HEK293 (cell line): Measurements from ENCODE around the gene CPM.

Experiments
- GLIS2 ChIP-seq: fragments of 450-650 bp; formaldehyde crosslinking; IDR thresholded peaks from 2 replicates; pipeline ENCODE4 v1.5.1; 2016; ENCODE audit warnings: missing biosample characterization, missing genetic modification characterization
- HOXC10 ChIP-seq: sonication (generic); formaldehyde crosslinking; IDR thresholded peaks from 2 replicates; pipeline ENCODE4 v1.8.1; 2023; ENCODE audit warnings: mild to moderate bottlenecking, missing genetic modification reagents
- MZF1 ChIP-seq: fragments of 450-650 bp; formaldehyde crosslinking; IDR thresholded peaks from 2 replicates; pipeline ENCODE4 v1.5.1; 2017; ENCODE audit warnings: missing biosample characterization, missing genetic modification characterization, borderline replicate concordance
- OSR2 ChIP-seq: fragments of 450-650 bp; formaldehyde crosslinking; IDR thresholded peaks from 2 replicates; pipeline ENCODE4 v1.5.1; 2016; ENCODE audit warnings: missing biosample characterization, missing genetic modification characterization
- SETDB1 ChIP-seq: IDR thresholded peaks from one replicate; pipeline ENCODE4 v1.6.1; 2017; ENCODE audit warnings: mild to moderate bottlenecking, low read length, moderate library complexity, mixed read lengths; ENCODE audit not compliant: insufficient read length
- ZBTB26 ChIP-seq: fragments of 450-650 bp; formaldehyde crosslinking; optimal IDR thresholded peaks from 2 replicates; pipeline ENCODE3; 2016; ENCODE audit warnings: missing biosample characterization, mild to moderate bottlenecking, missing genetic modification characterization
- ZFP37 ChIP-seq: fragments of 450-650 bp; formaldehyde crosslinking; IDR thresholded peaks from 2 replicates; pipeline ENCODE4 v1.5.1; 2016; ENCODE audit warnings: missing biosample characterization, missing genetic modification characterization
- ZFP41 ChIP-seq: fragments of 450-650 bp; formaldehyde crosslinking; IDR thresholded peaks from 2 replicates; pipeline ENCODE4 v1.5.1; 2016; ENCODE audit warnings: missing biosample characterization, missing genetic modification characterization, borderline replicate concordance
- ZNF132 ChIP-seq: fragments of 450-650 bp; formaldehyde crosslinking; IDR thresholded peaks from 2 replicates; pipeline ENCODE4 v1.5.1; 2017; ENCODE audit warnings: missing biosample characterization, missing genetic modification characterization, borderline replicate concordance
- ZNF140 ChIP-seq: fragments of 450-650 bp; formaldehyde crosslinking; IDR thresholded peaks from 2 replicates; pipeline ENCODE4 v1.5.1; 2016; ENCODE audit warnings: missing biosample characterization, missing genetic modification characterization
- ZNF146 ChIP-seq: fragments of 450-650 bp; formaldehyde crosslinking; IDR thresholded peaks from 2 replicates; pipeline ENCODE4 v1.5.1; 2016; ENCODE audit warnings: missing biosample characterization, missing genetic modification characterization
- ZNF157 ChIP-seq: fragments of 450-650 bp; formaldehyde crosslinking; IDR thresholded peaks from 2 replicates; pipeline ENCODE4 v1.5.1; 2016; ENCODE audit warnings: missing biosample characterization, missing genetic modification characterization
- ZNF175 ChIP-seq: fragments of 450-650 bp; formaldehyde crosslinking; IDR thresholded peaks from 2 replicates; pipeline ENCODE4 v1.5.1; 2016; ENCODE audit warnings: missing biosample characterization, missing genetic modification characterization
- ZNF221 ChIP-seq: fragments of 450-650 bp; formaldehyde crosslinking; IDR thresholded peaks from 2 replicates; pipeline ENCODE4 v1.5.1; 2017; ENCODE audit warnings: missing biosample characterization, missing genetic modification characterization, borderline replicate concordance
- ZNF26 ChIP-seq: fragments of 450-650 bp; formaldehyde crosslinking; IDR thresholded peaks from 2 replicates; pipeline ENCODE4 v1.5.1; 2016; ENCODE audit warnings: missing biosample characterization, missing genetic modification characterization
- ZNF266 ChIP-seq: fragments of 450-650 bp; formaldehyde crosslinking; IDR thresholded peaks from 2 replicates; pipeline ENCODE4 v1.5.1; 2016; ENCODE audit warnings: missing biosample characterization, missing genetic modification characterization, low read depth
- ZNF488 ChIP-seq: fragments of 450-650 bp; formaldehyde crosslinking; IDR thresholded peaks from 2 replicates; pipeline ENCODE4 v1.5.1; 2016; ENCODE audit warnings: missing biosample characterization, missing genetic modification characterization
- ZNF501 ChIP-seq: fragments of 450-650 bp; formaldehyde crosslinking; IDR thresholded peaks from 2 replicates; pipeline ENCODE4 v1.5.1; 2016; ENCODE audit warnings: missing biosample characterization, missing genetic modification characterization
- ZNF513 ChIP-seq: fragments of 450-650 bp; IDR thresholded peaks from 2 replicates; pipeline ENCODE4 v1.5.1; 2018; ENCODE audit warnings: missing biosample characterization, missing genetic modification characterization
- ZNF518A ChIP-seq: fragments of 450-650 bp; formaldehyde crosslinking; conservative IDR thresholded peaks from 2 replicates; pipeline ENCODE4 v1.5.1; 2016; ENCODE audit warnings: low read depth, missing biosample characterization, missing genetic modification characterization
- ZNF561 ChIP-seq: fragments of 450-650 bp; IDR thresholded peaks from 2 replicates; pipeline ENCODE4 v1.5.1; 2018; ENCODE audit warnings: missing biosample characterization, missing genetic modification characterization, borderline replicate concordance
- ZNF585B ChIP-seq: fragments of 450-650 bp; formaldehyde crosslinking; IDR thresholded peaks from 2 replicates; pipeline ENCODE4 v1.5.1; 2016; ENCODE audit warnings: missing biosample characterization, missing genetic modification characterization
- ZNF596 ChIP-seq: fragments of 450-650 bp; IDR thresholded peaks from 2 replicates; pipeline ENCODE4 v1.5.0; 2018; ENCODE audit warnings: missing biosample characterization, mild to moderate bottlenecking, missing genetic modification characterization, moderate library complexity
- ZNF621 ChIP-seq: fragments of 450-650 bp; formaldehyde crosslinking; IDR thresholded peaks from 2 replicates; pipeline ENCODE4 v1.5.1; 2017; ENCODE audit warnings: missing biosample characterization, missing genetic modification characterization
- ZNF623 ChIP-seq: fragments of 450-650 bp; formaldehyde crosslinking; IDR thresholded peaks from 2 replicates; pipeline ENCODE4 v1.5.1; 2016; ENCODE audit warnings: missing biosample characterization, missing genetic modification characterization
- ZNF639 ChIP-seq: fragments of 450-650 bp; formaldehyde crosslinking; IDR thresholded peaks from 2 replicates; pipeline ENCODE4 v1.5.1; 2016; ENCODE audit warnings: missing biosample characterization, missing genetic modification characterization
- ZNF707 ChIP-seq: fragments of 450-650 bp; formaldehyde crosslinking; IDR thresholded peaks from 2 replicates; pipeline ENCODE4 v1.5.1; 2016; ENCODE audit warnings: missing biosample characterization, missing genetic modification characterization
- ZNF830 ChIP-seq: fragments of 450-650 bp; IDR thresholded peaks from 2 replicates; pipeline ENCODE4 v1.5.0; 2018; ENCODE audit warnings: missing biosample characterization, missing genetic modification characterization, low read depth, mild to moderate bottlenecking, moderate library complexity
- ZNF837 ChIP-seq: fragments of 450-650 bp; formaldehyde crosslinking; IDR thresholded peaks from 2 replicates; pipeline ENCODE4 v1.5.1; 2016; ENCODE audit warnings: missing biosample characterization, missing genetic modification characterization

CPM gene

GRCh38 chr12:68808388-68809189, 124.4 kb downstream of the CPM start (continued):
- TF ChIP-seq ZNF518A (tag by site-specific recombination) (no peak), ZNF621 (tag by site-specific recombination) (no peak), ZNF140 (tag by site-specific recombination) (no peak), ZNF513 (tag by site-specific recombination) (no peak), ZNF157 (no peak), ZNF175 (tag by site-specific recombination) (no peak), ZFP37 (tag by site-specific recombination) (peak; percentile 70; the same call in 1 of the 2 replicates), ZNF585B (tag by site-specific recombination) (no peak), ZBTB26 (tag by site-specific recombination) (no peak), ZNF639 (tag by site-specific recombination) (peak; percentile 95), ZNF221 (tag by site-specific recombination) (no peak), ZNF837 (tag by site-specific recombination) (no peak), ZNF596 (tag by site-specific recombination) (peak; percentile 15; the same call in 1 of the 2 replicates), ZNF501 (tag by site-specific recombination) (peak; percentile 62), ZNF623 (peak; percentile 24), ZNF146 (tag by site-specific recombination) (0 out of 2 replicates have a peak, but pooled peaks have one; percentile 24), ZNF488 (tag by site-specific recombination) (no peak), ZNF26 (tag by site-specific recombination) (no peak), MZF1 (tag by site-specific recombination) (peak; percentile 69), GLIS2 (tag by site-specific recombination) (peak; percentile 95), ZNF266 (tag by site-specific recombination) (no peak), OSR2 (tag by site-specific recombination) (peak; percentile 55), ZNF561 (tag by site-specific recombination) (no peak), ZNF830 (tag by site-specific recombination) (no peak), ZNF132 (tag by site-specific recombination) (no peak), ZNF707 (tag by site-specific recombination) (no peak), HOXC10 (CRISPR knock-in tag) (no peak), ZFP41 (tag by site-specific recombination) (no peak), SETDB1 (no peak)
